NCI-H2171 treated with DMSO at 0.1 percent for 48 hours (cell line): ENCODE measurements around the gene WWOX.
A peak's percentile ranks its signal among the peaks of the same experiment; 100 is the strongest.

ENCODE experiments used
- DNase-seq: peaks from one replicate; lab custom pipeline; 2025; lab: John Stamatoyannopoulos, UW

The WWOX gene

GRCh38 chr16:78742501-78743283 is 643.2 kb downstream of the WWOX start:
- no peak for DNase-seq

GRCh38 chr16:78743556-78743955 is 644.1 kb downstream of the WWOX start:
- DNase-seq: no peak

- no peak for DNase-seq
Measured at GRCh38 chr16:78744099-78744498, 644.6 kb downstream of the WWOX start.

- DNase-seq: no peak
Measured at GRCh38 chr16:78744796-78745107, 645.3 kb downstream of the WWOX start.

DNA sequence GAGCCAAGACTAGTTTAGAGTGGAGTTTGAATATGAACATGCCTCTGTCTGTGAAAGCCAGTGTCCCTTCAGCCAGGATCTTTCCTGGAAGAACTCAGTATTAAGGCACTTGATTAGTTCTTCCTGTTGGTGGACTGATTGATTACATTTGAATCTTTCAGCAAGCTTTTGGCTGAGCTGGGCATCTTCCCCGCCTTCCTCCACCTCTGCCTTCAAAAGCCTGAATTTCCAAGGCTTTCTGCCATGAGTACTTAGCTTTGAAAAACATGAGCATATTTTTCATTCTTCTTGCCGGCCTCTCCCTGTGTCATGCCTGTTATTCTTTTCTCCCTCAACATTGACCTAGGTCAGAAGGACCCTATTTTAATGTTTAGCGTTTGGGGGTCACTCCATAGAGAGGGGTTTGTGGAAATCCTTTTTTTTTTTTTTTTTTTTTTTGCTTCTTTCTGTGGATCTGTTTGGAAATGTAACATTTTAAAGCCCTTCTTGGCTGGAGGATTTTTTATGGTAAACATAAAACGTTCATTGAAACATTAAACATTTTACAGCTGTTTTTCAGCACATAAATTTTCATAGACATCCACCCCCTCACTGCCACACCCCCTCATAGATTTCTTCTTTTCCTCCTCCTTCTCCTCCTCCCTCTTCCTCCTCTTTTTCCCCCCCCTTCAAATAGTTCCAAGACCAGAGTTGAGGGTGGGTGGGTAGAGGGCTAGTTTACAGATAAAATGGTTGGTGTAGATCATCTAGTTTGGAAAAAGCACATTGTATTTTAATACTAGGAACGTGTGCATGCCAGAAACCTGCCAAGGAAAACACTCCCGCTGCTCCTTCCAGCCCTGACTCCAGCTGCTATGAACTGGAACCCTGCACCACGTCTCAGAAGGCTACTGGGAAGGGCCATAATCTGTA is 645.9 kb downstream of the WWOX start:
- DNase-seq: no peak

GRCh38 chr16:78746718-78747117 is 647.3 kb downstream of the WWOX start:
- DNase-seq: no peak

DNA sequence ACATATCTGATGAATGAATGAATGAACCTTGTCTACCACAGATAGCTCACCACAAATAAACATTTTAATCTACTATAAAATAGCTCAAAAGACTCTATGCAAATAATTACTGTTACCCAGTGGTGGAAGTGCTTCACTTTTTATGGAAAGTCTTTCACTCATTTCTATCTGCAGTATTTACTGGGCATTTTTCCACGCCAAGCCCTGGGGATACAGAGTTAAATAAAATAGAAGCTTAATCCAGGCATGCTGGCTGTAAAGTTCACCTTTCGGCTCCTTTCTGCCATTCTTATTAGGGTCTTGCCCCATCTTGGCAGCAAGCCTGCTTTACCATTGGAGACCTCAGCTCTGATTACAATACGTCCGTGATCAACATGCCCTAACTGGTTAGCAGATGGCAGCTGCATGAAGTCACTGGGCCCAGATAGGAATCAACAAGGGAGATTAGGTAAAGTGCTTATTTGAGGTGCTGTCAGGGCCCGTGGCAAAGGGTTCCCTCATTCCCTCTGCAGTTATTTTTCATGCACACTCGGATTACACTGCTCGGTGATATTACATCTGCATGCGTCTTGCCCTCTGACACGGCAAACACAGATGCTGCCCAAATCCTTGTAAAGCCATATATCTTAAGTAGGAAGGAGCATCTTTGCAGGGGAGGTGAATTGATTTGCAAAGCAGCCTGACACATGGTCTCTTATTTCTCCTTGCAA is 648.9 kb downstream of the WWOX start:
- DNase-seq: peak; percentile 99

DNA sequence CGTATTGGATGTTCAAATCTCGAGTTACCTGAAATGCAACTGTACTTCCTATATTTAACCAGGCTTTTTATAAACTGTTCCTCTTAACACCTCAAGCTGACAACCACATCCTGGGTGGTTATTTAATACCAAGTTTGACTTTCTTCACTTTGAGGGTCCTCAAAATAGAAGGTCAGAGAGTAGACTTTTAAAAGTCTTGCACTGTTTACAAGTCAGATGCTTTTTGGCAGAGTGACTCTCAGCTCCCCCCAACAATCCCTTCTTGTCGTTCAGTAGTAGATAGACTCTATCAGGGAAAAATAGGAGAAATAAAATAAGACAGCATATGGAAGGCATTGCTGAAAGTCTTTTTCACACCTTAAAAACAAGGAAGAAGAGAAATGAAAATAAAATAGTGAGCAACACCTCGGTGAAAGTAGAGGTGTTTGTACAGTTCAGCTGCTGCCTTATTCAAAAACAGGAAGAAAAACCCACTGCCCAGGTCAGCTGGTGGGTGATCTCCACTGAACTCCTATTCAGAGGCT is 650.4 kb downstream of the WWOX start:
- DNase-seq: peak; percentile 27

DNA sequence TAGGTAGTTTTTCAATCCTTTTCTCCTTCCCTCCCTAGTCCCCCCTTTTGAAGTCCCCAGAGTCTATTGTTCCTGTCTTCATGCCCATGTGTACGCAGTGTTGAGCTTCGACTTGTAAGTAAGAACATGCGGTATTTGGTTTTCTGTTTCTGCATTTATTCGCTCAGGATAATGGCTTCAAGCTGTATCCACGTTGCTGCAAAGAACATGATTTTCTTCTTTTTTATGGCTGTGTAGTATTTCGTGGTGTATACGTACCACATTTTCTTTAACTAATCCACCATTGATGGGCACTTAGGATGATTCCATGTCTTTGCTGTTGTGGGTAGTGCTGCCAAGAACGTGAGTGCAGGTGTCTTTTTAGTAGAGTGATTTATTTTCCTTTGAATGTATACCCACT is 651.2 kb downstream of the WWOX start:
- no peak for DNase-seq

- DNase-seq: no peak
Measured at GRCh38 chr16:78751601-78752000, 652.1 kb downstream of the WWOX start.

- no peak for DNase-seq
Measured at GRCh38 chr16:78754713-78755112, 655.3 kb downstream of the WWOX start.

DNA sequence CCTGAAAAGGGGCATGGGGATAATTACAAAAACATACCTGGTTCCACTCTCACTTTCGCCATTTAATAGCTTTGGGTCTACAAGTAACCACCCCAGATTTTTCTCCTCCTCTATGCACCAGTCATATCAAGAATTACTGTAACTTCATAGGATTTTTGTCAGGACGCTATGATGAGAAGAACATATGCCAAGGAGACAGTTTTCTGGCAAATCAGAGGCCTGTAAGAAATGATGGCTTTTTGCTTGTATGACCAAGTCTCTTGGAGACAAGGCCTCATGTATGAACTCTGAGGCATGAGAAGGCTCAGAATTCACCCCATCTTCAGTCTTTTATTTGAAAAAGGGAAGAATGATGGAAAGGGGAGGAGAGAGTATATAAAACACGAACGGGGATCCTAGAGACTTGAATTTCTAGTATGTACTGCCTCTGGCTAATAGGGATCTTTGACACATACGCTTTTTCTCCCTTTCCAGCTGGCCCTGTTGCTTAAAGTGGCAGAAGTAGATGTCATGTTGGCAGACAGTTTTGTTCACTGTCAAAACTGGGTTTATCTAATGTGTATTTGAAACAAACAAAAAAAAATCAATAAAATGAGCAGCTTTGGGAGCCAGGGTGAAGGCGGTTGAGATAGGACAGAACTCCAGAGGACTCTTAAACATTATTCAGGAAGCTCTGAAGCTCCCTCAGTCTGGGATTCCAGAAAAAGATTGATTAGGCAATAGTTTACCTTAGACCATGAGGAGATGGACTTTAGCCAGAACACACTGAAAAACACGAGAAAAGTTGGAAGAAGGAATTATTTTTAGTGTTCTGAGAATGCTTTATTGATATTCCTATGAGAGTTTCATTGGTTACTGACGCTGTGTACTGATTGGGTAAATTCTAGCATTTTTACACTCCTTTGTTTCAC is 656.6 kb downstream of the WWOX start:
- DNase-seq: no peak

DNA sequence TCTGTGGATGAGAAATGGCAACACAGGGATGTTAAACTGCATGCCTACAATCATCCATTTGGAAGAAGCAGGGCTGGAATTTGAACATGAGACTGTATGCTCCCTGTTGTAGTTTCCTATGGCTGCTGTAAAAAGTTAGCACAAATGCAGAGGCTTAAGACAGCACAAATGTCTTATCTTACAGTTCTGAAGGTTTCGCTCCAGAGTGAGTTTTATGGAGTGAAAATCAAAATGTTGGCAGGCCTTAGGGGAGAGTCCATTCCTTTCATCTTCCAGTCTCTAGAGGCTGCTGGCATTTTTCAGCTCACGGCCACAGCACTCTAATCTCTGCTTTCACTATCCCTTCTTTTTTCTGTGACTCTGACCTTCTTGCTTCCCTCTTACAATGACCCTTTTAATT is 660.1 kb downstream of the WWOX start:
- DNase-seq: no peak

GRCh38 chr16:78760611-78761010 is 661.2 kb downstream of the WWOX start:
- no peak for DNase-seq

DNA sequence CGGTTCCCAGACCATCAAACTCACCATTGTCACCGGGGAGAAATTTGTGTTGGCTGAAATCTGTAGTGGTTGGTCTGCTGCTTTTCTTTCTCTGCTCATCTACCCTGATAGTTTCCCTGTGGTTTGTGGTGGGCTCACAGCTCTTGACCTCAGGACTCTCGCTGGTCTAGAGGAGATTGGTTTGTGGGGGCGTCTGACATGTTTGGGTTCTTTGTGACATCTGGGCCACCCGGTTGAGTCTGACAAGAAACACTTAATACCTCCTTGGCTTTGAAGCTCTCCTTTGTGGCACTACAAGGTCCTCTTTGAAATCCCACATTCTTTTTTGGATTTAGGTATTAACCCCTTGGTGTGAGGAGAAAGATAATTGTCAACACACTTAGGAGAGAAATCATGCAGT is 662.0 kb downstream of the WWOX start:
- no peak for DNase-seq

DNA sequence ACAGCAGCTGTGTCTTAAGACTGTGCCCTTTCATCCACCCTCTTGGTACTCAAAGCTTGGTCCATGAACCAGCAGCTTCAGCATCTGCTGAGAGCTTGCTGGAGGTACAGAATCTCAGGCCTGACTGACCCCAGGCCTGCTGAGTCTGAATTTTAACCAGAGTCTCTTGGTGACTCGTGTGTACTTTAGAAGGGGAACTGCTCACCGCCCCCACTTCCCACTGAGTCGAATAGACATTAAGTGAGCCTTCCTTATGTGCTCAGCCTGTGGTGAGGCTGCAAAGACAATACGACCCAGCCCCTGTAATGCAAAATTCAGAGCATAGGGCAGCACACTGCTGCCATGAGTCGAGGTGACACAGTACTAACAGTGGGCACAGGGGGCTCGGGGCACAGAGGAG is 662.8 kb downstream of the WWOX start:
- no peak for DNase-seq

- DNase-seq: no peak
Measured at GRCh38 chr16:78763821-78764440, 664.5 kb downstream of the WWOX start.

GRCh38 chr16:78764478-78764877 is 665.0 kb downstream of the WWOX start:
- DNase-seq: no peak

DNA sequence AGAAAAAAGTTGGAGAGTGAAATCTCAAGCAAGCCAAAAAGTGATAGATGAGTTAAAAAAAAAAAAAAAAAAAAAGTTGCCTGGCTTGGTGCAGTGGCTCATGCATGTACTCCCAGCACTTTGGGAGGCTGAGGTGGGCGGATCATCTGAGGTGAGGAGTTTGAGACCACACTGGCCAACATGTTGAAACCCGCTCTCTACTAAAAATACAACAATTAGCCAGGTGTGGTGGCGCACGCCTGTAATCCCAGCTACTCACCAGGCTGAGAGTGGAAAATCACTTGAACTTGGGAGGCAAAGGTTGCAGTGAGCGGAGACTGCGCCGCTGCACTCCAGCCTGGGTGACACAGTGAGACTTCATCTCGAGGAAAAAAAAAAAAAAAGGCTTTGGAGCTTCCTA is 668.8 kb downstream of the WWOX start:
- peak; percentile 34 for DNase-seq

GRCh38 chr16:78768718-78769117 is 669.3 kb downstream of the WWOX start:
- DNase-seq: no peak
